ENCODE results near the gene TMEM92.

Gene TMEM92

GRCh38 chr17:50274142-50274896 is at the start of gene TMEM92:
Gene TMEM92, plus strand, starts transcription at chr17:50274466. Its CDS starts 36 bp downstream, at chr17:50274502.
- DNase-seq (ENCODE audit: low read depth) = no peak

- DNase-seq (ENCODE audit: low read depth) = no peak
Observed at GRCh38 chr17:50225701-50226240, 48.5 kb upstream of the TMEM92 start.

- DNase-seq (ENCODE audit: low read depth) = no peak
Observed at GRCh38 chr17:50234581-50234980, 39.7 kb upstream of the TMEM92 start.

- no peak for DNase-seq (ENCODE audit: low read depth)
Observed at GRCh38 chr17:50237901-50238300, 36.4 kb upstream of the TMEM92 start.

- DNase-seq (ENCODE audit: low read depth) = no peak
Observed at GRCh38 chr17:50238601-50239280, 35.5 kb upstream of the TMEM92 start.

- no peak for DNase-seq (ENCODE audit: low read depth)
Observed at GRCh38 chr17:50239937-50240336, 34.3 kb upstream of the TMEM92 start.

- no peak for DNase-seq (ENCODE audit: low read depth)
Observed at GRCh38 chr17:50240851-50241250, 33.4 kb upstream of the TMEM92 start.

- no peak for DNase-seq (ENCODE audit: low read depth)
Observed at GRCh38 chr17:50241431-50241830, 32.8 kb upstream of the TMEM92 start.

GRCh38 chr17:50244771-50245170 is 29.5 kb upstream of the TMEM92 start:
- no peak for DNase-seq (ENCODE audit: low read depth)

GRCh38 chr17:50248255-50248654 is 26.0 kb upstream of the TMEM92 start:
- no peak for DNase-seq (ENCODE audit: low read depth)

- no peak for DNase-seq (ENCODE audit: low read depth)
Observed at GRCh38 chr17:50252781-50253180, 21.5 kb upstream of the TMEM92 start.

GRCh38 chr17:50255766-50256635 is 18.3 kb upstream of the TMEM92 start:
- DNase-seq (ENCODE audit: low read depth) = no peak

GRCh38 chr17:50256826-50257618 is 17.2 kb upstream of the TMEM92 start:
- no peak for DNase-seq (ENCODE audit: low read depth)

- DNase-seq (ENCODE audit: low read depth) = no peak
Observed at GRCh38 chr17:50257676-50258224, 16.5 kb upstream of the TMEM92 start.

GRCh38 chr17:50258647-50259476 is 15.4 kb upstream of the TMEM92 start:
- peak; percentile 69 for DNase-seq (ENCODE audit: low read depth)

- no peak for DNase-seq (ENCODE audit: low read depth)
Observed at GRCh38 chr17:50259477-50260324, 14.6 kb upstream of the TMEM92 start.

GRCh38 chr17:50260501-50260911 is 13.8 kb upstream of the TMEM92 start:
- no peak for DNase-seq (ENCODE audit: low read depth)

GRCh38 chr17:50261051-50261915 is 13.0 kb upstream of the TMEM92 start:
- no peak for DNase-seq (ENCODE audit: low read depth)
